ENCODE measurements around the gene ZBED2. TPM values are rescaled to one million over a fixed set of nuclear protein-coding genes. Genes with fewer than 3 reads are reported as not detected.

ZBED2 gene
- total RNA-seq, 1 donor from 2014 or later, result 1.0 TPM

DNA sequence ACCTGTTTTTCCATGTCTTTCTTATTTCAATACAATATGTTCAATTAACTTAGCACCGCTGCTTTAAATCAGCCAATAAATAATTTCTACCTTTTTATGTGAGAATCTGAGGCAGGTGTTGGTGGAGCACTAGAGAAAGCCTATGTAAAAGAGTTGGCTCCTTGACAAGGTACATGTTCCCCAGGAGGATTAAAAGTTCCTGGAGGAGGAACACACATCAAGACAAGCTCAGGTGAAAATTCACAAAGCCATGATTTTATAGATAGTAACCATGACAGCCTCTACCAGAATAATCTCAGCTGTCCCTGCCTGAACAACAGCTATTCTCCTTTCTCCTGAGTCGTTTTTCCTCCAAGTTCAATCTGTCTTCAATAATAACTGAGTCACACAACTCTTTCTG, 3.4 kb upstream of the ZBED2 start:
- Mint-ChIP-seq H3K4me3 (ENCODE audit: unreplicated experiment) (no peak overlapping the region), H3K27ac (ENCODE audit: unreplicated experiment) (no peak overlapping the region), H3K27me3 (ENCODE audit: low read depth, unreplicated experiment) (peaks cover 2% of the 10 kb centered on the region), H3K4me1 (ENCODE audit: low read depth, unreplicated experiment) (peaks cover 20% of the 10 kb centered on the region), H3K36me3 (ENCODE audit: low read depth, unreplicated experiment) (peaks cover 2% of the 10 kb centered on the region), H3K9me3 (ENCODE audit: unreplicated experiment) (no peaks in the 10 kb centered on the region)
- no peaks in the 10 kb centered on the region for H3K79me2 ChIP-seq (ENCODE audit: insufficient read depth, low read length)
- H3K36me3 ChIP-seq (ENCODE audit: insufficient read depth, low read length), result no peaks in the 10 kb centered on the region
- no peak overlapping the region for H3K9ac ChIP-seq (ENCODE audit: low read length)
- H3K27me3 ChIP-seq (ENCODE audit: insufficient read depth, low read length), result no peaks in the 10 kb centered on the region
- no peak overlapping the region for H3K4me3 ChIP-seq (ENCODE audit: insufficient read depth, low read depth, low read length)
- H3K4me2 ChIP-seq (ENCODE audit: low read length), result no peak overlapping the region
- H3K9me3 ChIP-seq (ENCODE audit: insufficient read depth, low read depth, low read length), result no peaks in the 10 kb centered on the region
- FAIRE-seq (no peak), DNase-seq (ENCODE audit: low read depth) (no peak)
- TF ChIP-seq, protein P1, sequence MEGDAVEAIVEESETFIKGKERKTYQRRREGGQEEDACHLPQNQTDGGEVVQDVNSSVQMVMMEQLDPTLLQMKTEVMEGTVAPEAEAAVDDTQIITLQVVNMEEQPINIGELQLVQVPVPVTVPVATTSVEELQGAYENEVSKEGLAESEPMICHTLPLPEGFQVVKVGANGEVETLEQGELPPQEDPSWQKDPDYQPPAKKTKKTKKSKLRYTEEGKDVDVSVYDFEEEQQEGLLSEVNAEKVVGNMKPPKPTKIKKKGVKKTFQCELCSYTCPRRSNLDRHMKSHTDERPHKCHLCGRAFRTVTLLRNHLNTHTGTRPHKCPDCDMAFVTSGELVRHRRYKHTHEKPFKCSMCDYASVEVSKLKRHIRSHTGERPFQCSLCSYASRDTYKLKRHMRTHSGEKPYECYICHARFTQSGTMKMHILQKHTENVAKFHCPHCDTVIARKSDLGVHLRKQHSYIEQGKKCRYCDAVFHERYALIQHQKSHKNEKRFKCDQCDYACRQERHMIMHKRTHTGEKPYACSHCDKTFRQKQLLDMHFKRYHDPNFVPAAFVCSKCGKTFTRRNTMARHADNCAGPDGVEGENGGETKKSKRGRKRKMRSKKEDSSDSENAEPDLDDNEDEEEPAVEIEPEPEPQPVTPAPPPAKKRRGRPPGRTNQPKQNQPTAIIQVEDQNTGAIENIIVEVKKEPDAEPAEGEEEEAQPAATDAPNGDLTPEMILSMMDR (IDR thresholded peaks at IDR 0.05; ENCODE audit: insufficient read depth, low read depth, low read length), result no peak
- no peak for TF ChIP-seq EZH2 (IDR thresholded peaks at IDR 0.05; ENCODE audit: insufficient read depth, low read length)
- no peak overlapping the region for H2AFZ ChIP-seq (ENCODE audit: low read depth, low read length)
- peaks cover 23% of the 10 kb centered on the region for H3K4me1 ChIP-seq (ENCODE audit: insufficient read depth, low read length)
- no peaks in the 10 kb centered on the region for H4K20me1 ChIP-seq (ENCODE audit: insufficient read depth, low read length)
- H3K27ac ChIP-seq (ENCODE audit: low read depth, low read length), result no peak overlapping the region

DNA sequence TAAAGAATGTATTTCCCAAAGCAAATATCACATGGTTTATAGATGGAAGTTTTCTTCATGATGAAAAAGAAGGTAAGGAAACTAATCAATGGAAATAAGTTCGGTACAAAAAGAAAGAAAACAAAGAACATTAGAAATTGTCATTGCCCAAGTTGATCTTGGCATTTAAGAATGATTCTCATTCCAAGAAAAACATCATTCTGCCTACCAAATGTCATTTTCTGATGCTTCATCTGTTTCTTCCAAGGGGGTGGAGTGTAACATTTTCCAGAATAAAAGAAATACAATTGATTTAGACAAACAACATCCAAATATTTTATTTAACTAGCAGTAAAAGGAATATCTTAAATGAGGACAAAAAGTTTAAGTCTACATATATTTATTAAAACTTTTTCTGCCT, 3.0 kb upstream of the ZBED2 start:
- Histone ChIP-seq H3K4me3 (ENCODE audit: insufficient read depth, low read depth, low read length) (no peak overlapping the region), H3K9me3 (ENCODE audit: insufficient read depth, low read depth, low read length) (no peaks in the 10 kb centered on the region), H3K36me3 (ENCODE audit: insufficient read depth, low read length) (no peaks in the 10 kb centered on the region), H3K27me3 (ENCODE audit: insufficient read depth, low read length) (no peaks in the 10 kb centered on the region), H3K4me2 (ENCODE audit: low read length) (no peak overlapping the region), H2AFZ (ENCODE audit: low read depth, low read length) (no peak overlapping the region), H3K79me2 (ENCODE audit: insufficient read depth, low read length) (no peaks in the 10 kb centered on the region), H3K27ac (ENCODE audit: low read depth, low read length) (no peak overlapping the region), H3K4me1 (ENCODE audit: insufficient read depth, low read length) (peaks cover 26% of the 10 kb centered on the region), H3K9ac (ENCODE audit: low read length) (no peak overlapping the region), H4K20me1 (ENCODE audit: insufficient read depth, low read length) (no peaks in the 10 kb centered on the region)
- peaks cover 23% of the 10 kb centered on the region for H3K4me1 Mint-ChIP-seq (ENCODE audit: low read depth, unreplicated experiment)
- H3K9me3 Mint-ChIP-seq (ENCODE audit: unreplicated experiment), result no peaks in the 10 kb centered on the region
- no peak for TF ChIP-seq EZH2 (IDR thresholded peaks at IDR 0.05; ENCODE audit: insufficient read depth, low read length)
- TF ChIP-seq, protein P1 (IDR thresholded peaks at IDR 0.05; ENCODE audit: insufficient read depth, low read depth, low read length), result no peak
- DNase-seq (ENCODE audit: low read depth), result no peak
- peaks cover 2% of the 10 kb centered on the region for H3K36me3 Mint-ChIP-seq (ENCODE audit: low read depth, unreplicated experiment)
- H3K27ac Mint-ChIP-seq (ENCODE audit: unreplicated experiment), result no peak overlapping the region
- no peak for FAIRE-seq
- no peak overlapping the region for H3K4me3 Mint-ChIP-seq (ENCODE audit: unreplicated experiment)
- H3K27me3 Mint-ChIP-seq (ENCODE audit: low read depth, unreplicated experiment), result no peaks in the 10 kb centered on the region

DNA sequence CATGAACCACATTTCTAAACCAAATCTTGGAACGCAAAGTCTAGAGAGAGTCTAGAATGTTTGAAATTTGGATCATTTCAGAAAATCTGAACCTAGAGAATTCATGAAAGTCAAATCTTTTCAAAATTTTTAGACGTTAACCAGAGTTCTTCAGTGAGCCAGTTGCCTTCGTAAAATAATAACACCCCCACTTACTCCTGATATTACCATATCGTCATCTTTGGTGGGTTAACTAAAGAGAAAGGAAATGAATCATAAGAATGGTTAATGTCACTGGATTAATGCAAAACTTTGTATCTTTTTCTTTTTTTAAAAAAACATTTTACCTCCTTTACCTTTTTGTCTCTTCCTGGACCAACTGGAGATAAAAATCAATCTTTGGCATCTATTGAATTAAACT, 1.2 kb upstream of the ZBED2 start:
- Histone ChIP-seq H4K20me1 (ENCODE audit: insufficient read depth, low read length) (no peaks in the 10 kb centered on the region), H3K9me3 (ENCODE audit: insufficient read depth, low read depth, low read length) (no peaks in the 10 kb centered on the region), H3K27me3 (ENCODE audit: insufficient read depth, low read length) (no peaks in the 10 kb centered on the region), H3K79me2 (ENCODE audit: insufficient read depth, low read length) (no peaks in the 10 kb centered on the region), H3K4me1 (ENCODE audit: insufficient read depth, low read length) (peaks cover 42% of the 10 kb centered on the region), H3K4me3 (ENCODE audit: insufficient read depth, low read depth, low read length) (no peak overlapping the region), H3K27ac (ENCODE audit: low read depth, low read length) (no peak overlapping the region), H3K9ac (ENCODE audit: low read length) (no peak overlapping the region), H2AFZ (ENCODE audit: low read depth, low read length) (no peak overlapping the region), H3K36me3 (ENCODE audit: insufficient read depth, low read length) (no peaks in the 10 kb centered on the region), H3K4me2 (ENCODE audit: low read length) (peak overlapping the region; percentile 17)
- FAIRE-seq (peak; percentile 13), DNase-seq (ENCODE audit: low read depth) (no peak)
- Mint-ChIP-seq H3K4me3 (ENCODE audit: unreplicated experiment) (no peak overlapping the region), H3K27ac (ENCODE audit: unreplicated experiment) (no peak overlapping the region), H3K4me1 (ENCODE audit: low read depth, unreplicated experiment) (peaks cover 39% of the 10 kb centered on the region), H3K9me3 (ENCODE audit: unreplicated experiment) (no peaks in the 10 kb centered on the region), H3K27me3 (ENCODE audit: low read depth, unreplicated experiment) (no peaks in the 10 kb centered on the region), H3K36me3 (ENCODE audit: low read depth, unreplicated experiment) (peaks cover 2% of the 10 kb centered on the region)
- TF ChIP-seq, protein P1 (IDR thresholded peaks at IDR 0.05; ENCODE audit: insufficient read depth, low read depth, low read length), result no peak
- no peak for TF ChIP-seq EZH2 (IDR thresholded peaks at IDR 0.05; ENCODE audit: insufficient read depth, low read length)
